HG03520 (cell line): ENCODE data around the gene PLSCR4.

Source experiments
- ATAC-seq: cut with Tn5 transposase; IDR thresholded peaks from one replicate; pipeline ENCODE4 v1.9.1; 2021; ENCODE audit warnings: mild to moderate bottlenecking, moderate library complexity; ENCODE audit not compliant: unreplicated experiment

The PLSCR4 gene

GRCh38 chr3:146163584-146163983 lies 87.3 kb downstream of the PLSCR4 start:
- ATAC-seq: no peak

- ATAC-seq: no peak
These were observed 88.3 kb downstream of the PLSCR4 start for GRCh38 chr3:146162561-146162960.

- ATAC-seq: no peak
These were observed 89.3 kb downstream of the PLSCR4 start for GRCh38 chr3:146161663-146162002.

GRCh38 chr3:146160964-146161662 lies 89.8 kb downstream of the PLSCR4 start, which contains the start of gene PLOD2:
Gene PLOD2 (minus strand): TSS chr3:146161184. CDS start chr3:146160989, 195 bp downstream.
- peak; percentile 41 for ATAC-seq

- peak; percentile 3 for ATAC-seq
These were observed 90.5 kb downstream of the PLSCR4 start for GRCh38 chr3:146160321-146160963.

GRCh38 chr3:146159616-146160320 lies 91.1 kb downstream of the PLSCR4 start:
- no peak for ATAC-seq

GRCh38 chr3:146159037-146159436 lies 91.9 kb downstream of the PLSCR4 start:
- ATAC-seq: no peak

GRCh38 chr3:146157325-146158060 lies 93.4 kb downstream of the PLSCR4 start:
- no peak for ATAC-seq

- ATAC-seq: no peak
These were observed 94.1 kb downstream of the PLSCR4 start for GRCh38 chr3:146156666-146157314.

GRCh38 chr3:146156095-146156494 lies 94.8 kb downstream of the PLSCR4 start:
- no peak for ATAC-seq

- no peak for ATAC-seq
These were observed 95.9 kb downstream of the PLSCR4 start for GRCh38 chr3:146154995-146155394.

GRCh38 chr3:146154316-146154715 lies 96.6 kb downstream of the PLSCR4 start:
- ATAC-seq: no peak

- no peak for ATAC-seq
These were observed 97.5 kb downstream of the PLSCR4 start for GRCh38 chr3:146153429-146153828.

GRCh38 chr3:146152834-146153233 lies 98.1 kb downstream of the PLSCR4 start:
- no peak for ATAC-seq

GRCh38 chr3:146148468-146148931 lies 102.4 kb downstream of the PLSCR4 start:
- ATAC-seq: no peak

- ATAC-seq: no peak
These were observed 105.3 kb downstream of the PLSCR4 start for GRCh38 chr3:146145642-146146041.

- no peak for ATAC-seq
These were observed 108.1 kb downstream of the PLSCR4 start for GRCh38 chr3:146142757-146143156.
